T-helper 2 cell treated with Interferon-gamma antibody and Interleukin-4, amounts not matched to agents 100 ng/mL and 5 ng/mL, for 36 hours (primary cell): ENCODE measurements around the gene ZSCAN2. TPM values are rescaled to one million over a fixed set of nuclear protein-coding genes. Genes with fewer than 3 reads are reported as not detected.
"Not testable (repeated sequence)": the region's sequence is repeated elsewhere in the genome, so short reads cannot be mapped to it uniquely, and the experiment has no call there.

Experiments
- intact Hi-C: fragments of 100-400 bp; cut with micrococcal nuclease; formaldehyde crosslinking; loops from one replicate; pipeline ENCODE4 v1.15.1; 2023
- total RNA-seq: library from RNA; stranded (reverse); gene quantifications from 2 replicates; pipeline ENCODE4 v1.2.3, GENCODE V29; 2022

The ZSCAN2 gene
- 4.9 and 7.0 TPM in 2 replicates for total RNA-seq

DNA sequence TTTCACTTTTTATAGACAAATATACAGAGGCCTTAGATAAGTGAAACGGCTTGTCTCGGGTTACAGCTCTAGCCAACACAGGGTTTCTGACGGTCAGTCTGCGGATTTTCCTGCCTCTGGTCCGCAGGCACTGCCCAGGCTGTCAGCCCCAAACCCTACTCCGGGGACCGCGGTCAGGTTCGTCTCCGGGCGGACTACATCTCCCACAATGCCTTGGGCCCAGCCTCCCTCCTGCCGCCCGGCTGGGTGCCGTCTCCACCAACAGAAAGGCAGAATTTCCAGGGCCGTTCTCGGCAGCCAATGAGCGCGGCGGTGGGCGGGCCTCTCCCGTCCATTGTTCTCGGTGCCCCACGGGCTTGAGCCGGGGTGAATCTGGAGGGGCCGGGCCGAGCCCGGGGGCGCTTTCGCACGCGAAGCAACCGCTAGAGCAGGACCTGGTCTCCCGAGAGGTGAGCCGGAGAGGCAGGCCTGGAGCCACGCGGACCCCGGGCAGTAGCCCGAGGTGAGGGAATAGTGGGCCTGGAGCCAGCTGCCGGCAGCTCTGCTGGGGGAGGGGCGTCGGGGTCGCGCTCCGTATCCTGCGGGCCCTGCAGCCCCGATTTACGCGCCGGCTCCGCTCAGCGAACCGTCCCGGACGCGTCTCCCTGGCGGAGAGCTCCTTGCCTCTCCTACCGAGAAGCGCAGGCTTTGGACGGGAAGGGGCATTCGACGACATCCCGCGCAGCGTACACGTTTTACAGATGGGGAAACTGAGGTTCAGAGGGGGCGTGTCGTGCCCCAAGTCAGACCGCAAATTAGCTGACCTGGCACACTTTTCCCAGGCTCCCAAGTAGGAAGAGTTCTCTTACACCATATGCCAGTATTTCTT lies at the start of gene ZSCAN2:
ZSCAN2 (plus strand) TSS at position 323 of the 868 bp plus-strand sequence. CDS start 2,919 bp downstream, outside the sequence.
- intact Hi-C loops, result loop anchor here (1.0 to 5.0 kb wide), 8 partner anchors 30 to 380 kb away; partner anchors contain the start of genes NMB, PDE8A, WDR73 and ZNF592

GRCh38 chr15:84551624-84552023 lies 49.2 kb upstream of the ZSCAN2 start:
- intact Hi-C loops, result not testable (repeated sequence)

DNA sequence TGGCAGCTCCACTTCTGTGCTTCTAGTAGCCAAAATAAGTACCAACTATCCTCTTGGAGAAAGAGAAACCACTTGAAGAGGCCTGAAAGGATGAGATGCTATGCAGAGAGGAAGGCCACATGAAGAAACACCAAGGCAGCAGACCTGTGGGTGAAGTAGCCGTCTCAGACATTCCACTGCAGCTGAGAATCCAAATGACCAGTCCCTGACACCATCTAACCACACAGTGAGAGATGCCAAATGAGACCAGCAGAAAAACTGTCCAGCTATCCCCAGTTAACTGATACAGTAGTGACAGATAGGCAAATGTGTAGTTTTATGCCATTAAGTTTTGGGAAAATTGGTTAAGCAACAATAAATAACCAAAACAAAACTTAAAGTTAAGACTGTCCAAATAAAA lies 47.9 kb upstream of the ZSCAN2 start:
- intact Hi-C loops, result no loop called here

DNA sequence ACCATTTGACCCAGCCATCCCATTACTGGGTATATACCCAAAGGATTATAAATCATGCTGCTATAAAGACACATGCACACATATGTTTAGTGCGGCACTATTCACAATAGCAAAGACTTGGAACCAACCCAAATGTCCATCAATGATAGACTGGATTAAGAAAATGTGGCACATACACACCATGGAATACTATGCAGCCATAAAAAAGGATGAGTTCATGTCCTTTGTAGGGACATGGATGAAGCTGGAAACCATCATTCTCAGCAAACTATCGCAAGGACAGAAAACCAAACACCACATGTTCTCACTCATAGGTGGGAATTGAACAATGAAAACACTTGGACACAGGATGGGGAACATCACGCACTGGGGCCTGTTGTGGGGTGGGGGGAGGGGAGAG lies 44.1 kb upstream of the ZSCAN2 start:
- intact Hi-C loops, result not testable (repeated sequence)

GRCh38 chr15:84568021-84568420 lies 32.8 kb upstream of the ZSCAN2 start:
- intact Hi-C loops, result not testable (repeated sequence)

DNA sequence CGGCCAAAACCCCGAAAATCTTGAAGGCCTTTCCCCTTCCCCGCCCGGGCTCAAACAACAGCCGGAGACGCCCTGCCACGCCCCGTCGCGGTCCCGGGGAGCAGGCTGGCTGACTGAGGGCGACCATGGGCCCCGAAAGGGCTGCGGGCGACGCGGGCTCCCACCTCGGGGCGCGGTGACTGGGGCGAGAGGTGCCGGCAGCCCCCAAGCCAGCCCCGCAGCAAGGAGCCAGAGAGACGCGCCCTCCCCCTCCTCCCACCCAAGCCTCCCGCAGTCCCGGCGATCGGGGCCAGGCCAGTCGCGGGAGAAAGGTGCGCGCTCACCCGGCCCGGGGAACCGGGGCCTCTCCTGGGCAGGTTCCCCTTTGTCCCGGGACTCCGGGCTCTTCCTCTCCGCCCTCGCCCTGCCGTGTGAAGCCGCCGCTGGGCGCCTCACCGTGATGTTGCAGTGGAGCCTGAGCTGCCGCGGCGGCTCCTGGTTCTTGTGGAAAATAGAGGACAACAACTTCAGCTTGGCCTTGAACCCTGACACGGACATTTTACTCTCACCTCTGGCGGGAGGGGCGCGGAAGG lies 30.6 kb upstream of the ZSCAN2 start:
- intact Hi-C loops, result no loop called here

- intact Hi-C loops, result no loop called here
Observed at GRCh38 chr15:84572231-84572630, 28.6 kb upstream of the ZSCAN2 start.

DNA sequence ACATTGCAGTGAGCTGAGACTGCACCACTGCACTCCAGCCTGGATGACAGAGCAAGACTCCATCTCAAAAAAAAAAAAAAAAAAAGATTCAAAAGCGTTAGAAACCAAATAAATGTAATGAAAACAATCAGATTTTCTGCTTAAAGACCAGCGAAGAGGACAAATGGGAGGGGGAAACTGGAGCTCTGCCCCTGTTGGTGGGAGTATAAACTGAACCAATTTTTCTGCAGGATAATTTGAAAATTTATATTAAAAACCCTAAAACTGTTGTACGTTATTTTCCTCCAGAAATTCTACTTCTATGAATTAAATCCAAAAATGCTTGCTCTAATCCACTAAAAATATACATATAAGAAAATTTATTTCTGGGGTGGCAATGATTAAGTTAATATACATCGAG lies 25.3 kb upstream of the ZSCAN2 start:
- intact Hi-C loops, result no loop called here

DNA sequence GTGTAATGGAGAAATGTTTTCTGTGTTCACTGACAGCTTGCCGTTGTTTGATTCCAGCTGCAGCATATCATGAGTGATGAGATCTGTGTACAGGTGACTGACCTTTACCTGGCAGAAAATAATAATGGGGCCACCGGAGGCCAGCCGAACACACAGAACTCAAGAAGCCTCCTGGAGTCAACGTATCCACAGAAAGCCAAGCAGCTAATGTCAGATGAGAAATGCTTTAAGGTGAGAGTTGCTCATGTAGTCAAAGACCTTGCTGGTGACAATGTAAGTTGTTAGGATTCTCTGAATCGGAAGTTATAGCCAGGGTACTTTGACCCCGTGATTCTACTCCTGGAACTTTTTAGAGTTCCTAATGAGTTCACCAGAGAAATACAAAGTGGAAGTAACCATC lies 22.9 kb upstream of the ZSCAN2 start:
- intact Hi-C loops, result not testable (repeated sequence)

DNA sequence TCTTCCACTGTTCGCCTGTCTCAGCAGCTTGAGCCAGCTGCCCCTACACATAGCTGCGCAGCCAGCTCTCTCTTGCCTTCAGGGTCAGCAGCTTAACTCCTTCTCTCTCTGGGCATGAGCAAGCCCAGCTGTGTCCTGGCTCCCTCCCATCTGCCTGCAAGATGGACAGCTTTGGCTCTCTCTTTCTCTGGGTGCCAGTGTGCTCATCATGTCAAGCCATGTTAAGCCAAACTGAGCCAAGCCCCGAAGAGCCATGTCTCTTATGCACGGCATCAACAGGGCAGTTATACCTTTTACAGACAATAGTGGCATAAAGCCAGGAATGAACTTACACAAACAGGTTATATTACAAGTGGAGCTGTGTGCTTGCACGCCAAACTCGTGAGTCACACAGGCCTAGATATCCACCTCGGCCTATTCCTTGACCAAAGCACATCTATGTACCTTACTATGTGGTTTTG lies 21.5 kb upstream of the ZSCAN2 start:
- intact Hi-C loops, result not testable (repeated sequence)

- intact Hi-C loops, result not testable (repeated sequence)
Observed at GRCh38 chr15:84581676-84582428, 19.0 kb upstream of the ZSCAN2 start.

DNA sequence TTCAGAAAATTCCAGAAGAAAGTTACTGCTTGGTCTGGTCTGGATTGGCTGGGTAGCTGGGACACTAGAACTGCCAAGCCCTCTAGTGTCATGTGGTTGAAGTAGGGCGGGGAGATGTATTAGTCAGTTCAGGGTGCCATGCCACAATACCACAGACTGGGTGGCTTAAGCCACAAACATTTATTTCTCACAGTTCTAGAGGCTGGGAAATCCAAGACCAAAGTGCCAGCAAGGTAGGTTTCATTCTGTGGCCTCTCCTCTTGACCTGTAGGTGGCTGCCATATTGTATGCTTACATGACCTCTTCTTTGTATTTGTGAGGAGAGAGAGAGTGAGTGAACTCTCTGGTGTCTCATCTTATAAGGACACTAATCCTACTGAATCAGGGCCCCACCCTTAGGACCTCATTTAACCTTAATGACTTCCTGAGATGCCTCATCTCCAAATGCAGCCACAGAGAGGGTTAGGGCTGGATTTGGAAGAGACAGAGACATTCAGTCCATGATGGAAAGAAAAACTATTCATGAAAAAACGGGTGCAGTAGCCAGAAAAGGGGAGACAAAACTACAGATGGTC lies 18.1 kb upstream of the ZSCAN2 start:
- intact Hi-C loops, result no loop called here

GRCh38 chr15:84583921-84584320 lies 16.9 kb upstream of the ZSCAN2 start:
- intact Hi-C loops, result not testable (repeated sequence)

DNA sequence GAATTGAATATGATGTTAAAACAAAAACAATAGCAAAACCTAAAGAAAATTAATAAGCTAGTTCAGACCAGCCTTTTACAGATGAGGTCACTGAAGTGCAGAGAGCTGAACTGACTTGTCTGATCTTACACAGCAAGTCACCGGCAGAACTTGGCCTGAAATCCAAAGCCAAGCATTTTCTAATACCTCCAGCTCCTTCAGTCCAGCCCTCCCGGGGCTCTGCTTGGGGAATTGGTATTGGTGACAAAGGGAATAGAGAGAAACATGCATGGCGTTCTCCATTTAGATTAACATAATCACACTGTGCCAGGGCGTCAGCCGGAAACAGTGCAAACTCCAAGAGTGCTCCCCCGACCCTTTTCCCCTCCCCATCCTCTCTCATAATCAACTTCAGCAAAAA lies 14.1 kb upstream of the ZSCAN2 start:
- intact Hi-C loops, result loop anchor here (5.0 kb wide), 1 partner anchor 456 kb away; no protein-coding TSS in a partner anchor

GRCh38 chr15:84588053-84588874 lies 12.5 kb upstream of the ZSCAN2 start:
- intact Hi-C loops, result loop anchor here (1.0 to 5.0 kb wide), 4 partner anchors 10 to 454 kb away; no protein-coding TSS in a partner anchor

DNA sequence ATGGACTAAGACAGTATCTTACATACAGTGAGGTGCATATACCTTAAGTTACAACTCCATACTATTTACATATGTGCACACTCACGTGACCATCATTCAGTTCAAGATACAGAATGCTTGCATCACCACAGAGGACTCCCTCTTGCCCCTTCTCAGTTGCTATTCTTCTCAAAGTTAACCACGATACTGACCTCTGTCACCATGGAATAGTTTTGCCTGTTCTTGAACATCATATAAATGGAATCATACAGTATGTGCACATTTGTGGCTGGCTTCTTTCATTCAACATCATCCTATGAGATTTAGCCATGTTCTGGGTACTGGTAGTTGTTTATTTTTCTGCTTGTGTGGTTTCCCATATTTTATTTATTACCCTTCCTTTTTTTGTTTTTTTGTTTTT lies 10.4 kb upstream of the ZSCAN2 start:
- intact Hi-C loops, result no loop called here

DNA sequence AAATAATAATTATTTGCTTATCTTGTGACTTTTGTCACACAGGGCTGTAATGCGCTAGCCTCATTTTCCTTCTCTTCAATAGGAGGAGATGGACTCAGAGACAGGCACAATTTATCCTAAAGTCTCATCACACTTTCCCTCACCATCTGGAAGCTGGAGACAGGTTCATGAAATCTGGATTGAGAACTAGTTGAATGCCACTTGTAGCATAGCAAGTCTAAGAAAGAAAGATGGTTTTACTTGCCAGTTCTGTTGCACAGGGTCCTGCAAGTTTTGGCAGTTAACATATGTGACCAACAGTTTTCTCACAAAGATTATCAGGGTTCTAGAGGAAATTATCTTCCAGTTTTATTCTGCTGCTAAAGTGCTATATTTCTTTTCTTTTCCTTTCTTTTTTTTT lies 9.0 kb upstream of the ZSCAN2 start:
- intact Hi-C loops, result no loop called here

DNA sequence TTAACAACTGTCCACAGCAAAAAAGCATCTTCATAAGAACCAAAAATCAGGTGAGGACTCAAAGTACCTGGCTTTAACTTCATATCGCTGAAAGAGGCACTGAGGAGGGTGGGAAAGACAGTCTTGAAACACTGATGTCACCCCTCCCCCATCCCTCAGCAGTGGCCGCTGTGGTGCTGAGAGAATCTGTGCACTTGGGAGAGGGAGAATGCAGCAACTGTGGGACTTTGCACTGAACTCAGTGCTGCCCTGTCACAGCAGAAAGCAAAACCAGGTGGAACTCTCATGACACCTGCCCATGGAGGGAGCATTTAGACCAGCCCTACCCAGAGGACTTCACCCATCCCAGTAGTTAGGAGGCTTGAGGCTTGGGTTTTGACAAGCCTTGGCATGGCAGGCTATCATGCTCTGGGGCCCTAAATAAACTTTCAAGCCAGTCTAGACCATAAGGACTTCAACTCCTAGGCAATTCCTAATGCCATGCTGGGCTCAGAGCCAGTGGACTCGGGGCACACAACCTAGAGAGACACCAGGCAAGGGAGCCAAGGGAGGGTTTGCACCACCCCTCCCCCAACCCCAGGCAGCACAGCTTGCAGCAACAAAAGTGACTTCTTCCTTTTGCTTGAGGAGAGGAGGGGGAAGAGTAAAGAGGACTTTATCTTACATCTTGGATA lies 6.1 kb upstream of the ZSCAN2 start:
- intact Hi-C loops, result no loop called here

- intact Hi-C loops, result no loop called here
Observed at GRCh38 chr15:84595660-84596059, 5.1 kb upstream of the ZSCAN2 start.

DNA sequence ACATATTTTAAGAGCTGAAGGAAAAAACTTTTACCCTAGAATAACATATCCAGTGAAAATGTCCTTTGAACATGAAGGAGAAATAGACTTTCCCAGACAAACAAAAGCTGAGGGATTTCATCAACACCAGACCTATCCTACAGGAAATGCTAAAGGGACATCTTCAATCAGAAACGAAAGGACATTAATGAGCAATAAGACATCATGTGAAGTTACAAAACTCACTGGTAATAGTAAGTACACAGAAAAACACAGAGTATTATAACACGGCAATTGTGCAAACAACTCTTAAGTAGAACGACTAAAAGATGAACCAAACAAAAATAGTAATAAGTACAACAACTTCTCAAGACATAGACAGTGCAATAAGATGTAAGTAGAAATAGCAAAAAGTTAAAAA lies 3.5 kb upstream of the ZSCAN2 start:
- intact Hi-C loops, result no loop called here
